DND-41 (cell line): ENCODE results near the gene DCUN1D3.

Source experiments
- ATAC-seq: fragments of 200-7000 bp; cut with Tn5 transposase; 3 replicates; pipeline ENCODE4 v1.9.1; 2021; ENCODE audit warnings: low read depth; ENCODE audit not compliant: insufficient read depth
- DNase-seq: peaks from one replicate; pipeline ENCODE4 v3.0.0-alpha.2; 2020
- H2AFZ ChIP-seq: 2 replicates; pipeline ENCODE4 v1.6.0; 2012; ENCODE audit warnings: low read depth, low read length
- H3K27ac ChIP-seq: 2 replicates; pipeline ENCODE4 v1.5.1; 2012; ENCODE audit warnings: low read length, inconsistent platforms
- H3K27me3 ChIP-seq: fragments of 200-600 bp; sonication (generic); 2 replicates; pipeline ENCODE4 v1.6.0; 2012; ENCODE audit warnings: low read length, mild to moderate bottlenecking, inconsistent platforms; ENCODE audit not compliant: insufficient read depth, poor library complexity
- H3K36me3 ChIP-seq: 2 replicates; pipeline ENCODE4 v1.5.1; 2012; ENCODE audit warnings: low read length, inconsistent platforms; ENCODE audit not compliant: insufficient read depth
- H3K4me1 ChIP-seq: 2 replicates; pipeline ENCODE4 v1.5.1; 2012; ENCODE audit warnings: mild to moderate bottlenecking, low read length; ENCODE audit not compliant: insufficient read depth
- H3K4me2 ChIP-seq: 2 replicates; pipeline ENCODE4 v1.6.0; 2012; ENCODE audit warnings: mild to moderate bottlenecking, moderate library complexity, low read length, inconsistent platforms; ENCODE audit not compliant: insufficient read depth
- H3K4me3 ChIP-seq, 2 experiments: fragments of 200-600 bp in 1 of 2; shearing (Covaris generic) in 1 of 2; 2 replicates each; pipeline ENCODE4 v1.5.1; 2012 to 2016; ENCODE audit warnings: inconsistent platforms in 2 of 2, low read length in 2 of 2, mild to moderate bottlenecking in 2 of 2, low read depth in 1 of 2, moderate library complexity in 1 of 2
- H3K79me2 ChIP-seq: 2 replicates; pipeline ENCODE4 v1.6.0; 2012; ENCODE audit warnings: low read length, inconsistent platforms; ENCODE audit not compliant: insufficient read depth
- H3K9ac ChIP-seq: 2 replicates; pipeline ENCODE4 v1.6.0; 2012; ENCODE audit warnings: low read depth, mild to moderate bottlenecking, inconsistent platforms, low read length, moderate library complexity
- H3K9me3 ChIP-seq: 2 replicates; pipeline ENCODE4 v1.5.1; 2012; ENCODE audit warnings: low read length, moderate library complexity, mild to moderate bottlenecking, inconsistent platforms; ENCODE audit not compliant: insufficient read depth, severe bottlenecking
- H4K20me1 ChIP-seq: 2 replicates; pipeline ENCODE4 v1.6.0; 2012; ENCODE audit warnings: low read length; ENCODE audit not compliant: insufficient read depth
- CTCF ChIP-seq: IDR thresholded peaks from 2 replicates; pipeline ENCODE4 v1.5.1; 2012; ENCODE audit warnings: borderline replicate concordance, low read length, moderate library complexity, mild to moderate bottlenecking; ENCODE audit not compliant: poor library complexity, severe bottlenecking; ENCODE audit errors: extremely low read depth
- EZH2 ChIP-seq: IDR thresholded peaks from 3 replicates; pipeline ENCODE4 v1.6.1; 2012; ENCODE audit warnings: borderline replicate concordance, low read depth, mild to moderate bottlenecking, moderate library complexity, low read length, inconsistent platforms; ENCODE audit not compliant: severe bottlenecking

Gene DCUN1D3

GRCh38 chr16:20884240-20884556, 16.0 kb downstream of the DCUN1D3 start:
- no peaks in the 10 kb centered on the region for H3K27me3 ChIP-seq
- no peaks in the 10 kb centered on the region for H3K9me3 ChIP-seq
- no peak for TF ChIP-seq EZH2
- TF ChIP-seq CTCF, result no peak
- H3K4me3 ChIP-seq, result no peak overlapping the region
- no peak overlapping the region for H2AFZ ChIP-seq
- peak overlapping the region; percentile 22; the same call in 1 of the 2 replicates for H3K4me2 ChIP-seq
- H4K20me1 ChIP-seq, result peaks cover 3% of the 10 kb centered on the region; the same call in 1 of the 2 replicates
- peak overlapping the region; percentile 13; the same call in 1 of the 2 replicates for H3K27ac ChIP-seq
- no peaks in the 10 kb centered on the region for H3K79me2 ChIP-seq
- ATAC-seq, result peak; percentile 92
- peak; percentile 67 for DNase-seq
- H3K9ac ChIP-seq, result no peak overlapping the region
- H3K36me3 ChIP-seq, result no peaks in the 10 kb centered on the region
- peaks cover 21% of the 10 kb centered on the region for H3K4me1 ChIP-seq

GRCh38 chr16:20883554-20884239, 16.5 kb downstream of the DCUN1D3 start:
- Histone ChIP-seq H4K20me1 (peaks cover 5% of the 10 kb centered on the region; the same call in 1 of the 2 replicates), H3K4me1 (peaks cover 21% of the 10 kb centered on the region), H3K36me3 (no peaks in the 10 kb centered on the region), H3K4me2 (peak overlapping the region; percentile 22; the same call in 1 of the 2 replicates), H3K9me3 (no peaks in the 10 kb centered on the region), H3K27ac (no peak overlapping the region), H3K27me3 (no peaks in the 10 kb centered on the region), H3K79me2 (no peaks in the 10 kb centered on the region), H3K9ac (no peak overlapping the region), H3K4me3 (no peak overlapping the region), H2AFZ (no peak overlapping the region)
- no peak for TF ChIP-seq EZH2
- no peak for TF ChIP-seq CTCF
- DNase-seq (no peak), ATAC-seq (no peak)

- no peaks in the 10 kb centered on the region for H3K79me2 ChIP-seq
- H3K36me3 ChIP-seq, result no peaks in the 10 kb centered on the region
- DNase-seq, result no peak
- no peak overlapping the region for H3K4me3 ChIP-seq
- H3K27ac ChIP-seq, result no peak overlapping the region
- H3K27me3 ChIP-seq, result no peaks in the 10 kb centered on the region
- ATAC-seq, result no peak
- no peaks in the 10 kb centered on the region for H3K9me3 ChIP-seq
- TF ChIP-seq CTCF (no peak), EZH2 (no peak)
- H2AFZ ChIP-seq, result no peak overlapping the region
- peaks cover 6% of the 10 kb centered on the region; the same call in 1 of the 2 replicates for H4K20me1 ChIP-seq
- H3K9ac ChIP-seq, result no peak overlapping the region
- no peak overlapping the region for H3K4me2 ChIP-seq
- peaks cover 21% of the 10 kb centered on the region for H3K4me1 ChIP-seq
These were observed 18.7 kb downstream of the DCUN1D3 start for GRCh38 chr16:20881503-20881878.
